ENCODE results near the gene DHX16.

Gene DHX16

GRCh38 chr6:30626484-30627366, 46.1 kb downstream of the DHX16 start, which contains the start of gene ATAT1:
Gene ATAT1, plus strand, starts transcription at chr6:30626874.
- DNase-seq (ENCODE audit: low read depth), result peak; percentile 87

- DNase-seq (ENCODE audit: low read depth), result no peak
Measured at GRCh38 chr6:30625511-30625910, 47.3 kb downstream of the DHX16 start.

GRCh38 chr6:30619561-30619960, 53.2 kb downstream of the DHX16 start:
- no peak for DNase-seq (ENCODE audit: low read depth)

GRCh38 chr6:30618270-30618797, 54.5 kb downstream of the DHX16 start:
- DNase-seq (ENCODE audit: low read depth), result no peak

GRCh38 chr6:30617565-30618269, 55.1 kb downstream of the DHX16 start, which contains the start of gene MRPS18B:
Gene MRPS18B, plus strand, starts transcription at chr6:30617840. Its CDS starts 26 bp downstream, at chr6:30617866.
- DNase-seq (ENCODE audit: low read depth), result peak; percentile 98

GRCh38 chr6:30616811-30617564, 55.8 kb downstream of the DHX16 start, which contains the start of gene PPP1R10:
Gene PPP1R10, minus strand, starts transcription at chr6:30617243. Its CDS starts 7,299 bp downstream, at chr6:30609944.
- peak; percentile 97 for DNase-seq (ENCODE audit: low read depth)

- no peak for DNase-seq (ENCODE audit: low read depth)
Measured at GRCh38 chr6:30615958-30616810, 56.6 kb downstream of the DHX16 start.

- DNase-seq (ENCODE audit: low read depth), result no peak
Measured at GRCh38 chr6:30615219-30615957, 57.4 kb downstream of the DHX16 start.

- DNase-seq (ENCODE audit: low read depth), result peak; percentile 83
Measured at GRCh38 chr6:30614843-30615218, 58.0 kb downstream of the DHX16 start.

GRCh38 chr6:30614044-30614842, 58.6 kb downstream of the DHX16 start:
- no peak for DNase-seq (ENCODE audit: low read depth)

GRCh38 chr6:30613251-30614043, 59.4 kb downstream of the DHX16 start:
- DNase-seq (ENCODE audit: low read depth), result no peak

- no peak for DNase-seq (ENCODE audit: low read depth)
Measured at GRCh38 chr6:30612687-30613248, 60.0 kb downstream of the DHX16 start.

GRCh38 chr6:30612213-30612612, 60.6 kb downstream of the DHX16 start:
- no peak for DNase-seq (ENCODE audit: low read depth)

GRCh38 chr6:30611856-30612194, 61.0 kb downstream of the DHX16 start:
- DNase-seq (ENCODE audit: low read depth), result no peak

- DNase-seq (ENCODE audit: low read depth), result no peak
Measured at GRCh38 chr6:30611150-30611855, 61.5 kb downstream of the DHX16 start.

GRCh38 chr6:30610065-30610464, 62.7 kb downstream of the DHX16 start:
- DNase-seq (ENCODE audit: low read depth), result no peak

- DNase-seq (ENCODE audit: low read depth), result no peak
Measured at GRCh38 chr6:30603961-30604360, 68.8 kb downstream of the DHX16 start.
